Myocyte (in vitro differentiated cells): ENCODE data around the gene WNT7A. TPM values are rescaled to one million over a fixed set of nuclear protein-coding genes. Genes with fewer than 3 reads are reported as not detected.

Experiments used
- DNase-seq: peaks from one replicate; pipeline ENCODE4 v3.0.0-alpha.2; 2012; ENCODE audit warnings: low read depth
- total RNA-seq: library from RNA; depleted of rRNA; stranded (reverse); fragments of >200 nt; gene quantifications from 2 replicates; pipeline ENCODE4 v1.2.3, GENCODE V29; 2014

The WNT7A gene
- total RNA-seq, 1 donor from 2014 or later = not detected

DNA sequence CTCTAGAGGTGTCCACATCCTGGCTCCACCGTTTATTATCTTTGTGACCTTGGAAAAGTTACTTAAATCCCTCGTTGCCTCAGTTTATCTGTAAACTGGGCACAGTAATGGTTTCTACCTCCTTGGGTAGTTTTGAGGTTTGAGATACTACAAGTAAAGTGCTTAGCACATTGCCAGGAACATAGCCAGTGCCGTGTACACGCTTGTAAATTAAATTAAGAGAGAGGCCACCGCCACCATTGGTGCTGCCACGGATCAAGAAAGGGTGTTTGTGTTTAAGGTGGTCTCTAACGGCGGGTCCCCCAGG is 5.8 kb upstream of the WNT7A start:
- DNase-seq = no peak

DNA sequence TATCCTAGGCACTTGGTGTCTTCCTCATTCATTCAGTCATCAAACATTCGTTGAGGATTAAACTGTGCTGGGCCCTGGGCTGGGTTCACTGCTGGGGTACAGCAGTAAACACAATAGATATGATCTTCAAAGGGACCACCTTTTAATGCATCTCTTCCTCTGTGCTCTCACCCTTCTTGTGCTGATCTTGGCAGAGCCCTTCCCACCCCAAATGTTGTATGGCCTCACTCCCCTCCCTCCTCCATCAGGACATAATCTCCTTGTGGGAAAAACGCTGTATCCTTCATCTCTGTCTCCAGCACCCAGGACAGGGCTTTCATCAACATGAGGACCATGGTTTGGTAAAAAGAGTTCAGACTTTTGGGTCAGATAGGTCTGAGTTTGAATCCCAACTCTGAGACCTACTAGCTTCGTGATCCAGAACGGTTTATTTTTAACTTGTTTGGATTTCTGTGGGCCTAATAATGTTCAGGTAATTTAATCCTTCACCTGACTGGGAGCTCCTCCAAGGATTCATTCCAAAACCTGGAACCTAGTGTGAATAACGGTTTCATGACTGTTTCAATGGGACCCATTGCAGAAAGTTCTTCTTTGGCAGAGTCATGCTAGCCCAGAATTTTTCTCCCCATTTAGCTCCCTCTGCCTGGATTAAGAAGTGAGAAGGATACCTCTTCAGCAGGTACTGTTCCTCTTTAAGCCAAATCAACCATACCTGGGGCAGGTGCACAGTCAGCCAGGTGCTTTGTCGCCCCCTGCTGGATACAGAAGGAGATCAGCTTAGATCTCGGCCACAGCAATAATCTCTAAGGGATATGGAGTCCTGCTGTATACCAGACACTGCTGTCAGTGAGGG is 5.2 kb upstream of the WNT7A start:
- DNase-seq = no peak

DNA sequence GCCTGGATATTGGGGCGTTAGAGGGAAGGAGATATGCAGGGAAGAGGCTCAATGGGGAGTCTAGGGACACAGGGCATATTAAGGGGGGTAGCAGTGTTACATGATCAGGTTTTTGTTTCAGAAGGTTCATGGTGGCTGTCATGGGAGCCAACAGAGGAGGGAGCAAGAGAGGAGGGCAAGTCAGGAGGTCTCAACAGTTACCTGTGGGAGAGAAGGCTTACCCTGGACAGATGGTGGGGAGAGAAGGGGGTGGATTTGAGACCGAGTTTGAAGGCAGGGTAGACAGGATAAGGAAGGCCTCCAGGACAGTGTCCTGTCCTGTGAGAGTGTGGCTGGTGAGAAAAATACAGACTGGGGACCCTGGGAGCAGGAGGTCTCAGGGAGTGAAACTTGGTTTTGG is 3.8 kb upstream of the WNT7A start:
- no peak for DNase-seq

DNA sequence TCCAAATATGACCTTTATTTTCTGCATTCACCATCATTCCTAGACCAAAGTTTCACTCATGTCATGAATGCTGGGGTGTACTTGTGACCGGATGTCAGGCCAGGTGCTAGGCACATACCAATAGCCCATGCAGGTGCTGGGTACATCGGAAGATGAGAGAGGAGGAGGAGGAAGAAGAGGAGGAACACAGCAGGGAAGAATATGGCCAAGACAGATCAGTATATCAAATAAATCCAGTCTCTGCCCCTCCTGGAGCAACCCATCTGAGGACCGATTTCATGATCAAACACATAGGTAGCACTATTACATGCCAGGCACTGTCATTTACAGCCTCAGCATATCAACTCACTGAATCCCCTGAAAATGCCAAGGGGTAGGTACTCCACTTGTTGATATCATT is 3.0 kb upstream of the WNT7A start:
- DNase-seq = no peak

DNA sequence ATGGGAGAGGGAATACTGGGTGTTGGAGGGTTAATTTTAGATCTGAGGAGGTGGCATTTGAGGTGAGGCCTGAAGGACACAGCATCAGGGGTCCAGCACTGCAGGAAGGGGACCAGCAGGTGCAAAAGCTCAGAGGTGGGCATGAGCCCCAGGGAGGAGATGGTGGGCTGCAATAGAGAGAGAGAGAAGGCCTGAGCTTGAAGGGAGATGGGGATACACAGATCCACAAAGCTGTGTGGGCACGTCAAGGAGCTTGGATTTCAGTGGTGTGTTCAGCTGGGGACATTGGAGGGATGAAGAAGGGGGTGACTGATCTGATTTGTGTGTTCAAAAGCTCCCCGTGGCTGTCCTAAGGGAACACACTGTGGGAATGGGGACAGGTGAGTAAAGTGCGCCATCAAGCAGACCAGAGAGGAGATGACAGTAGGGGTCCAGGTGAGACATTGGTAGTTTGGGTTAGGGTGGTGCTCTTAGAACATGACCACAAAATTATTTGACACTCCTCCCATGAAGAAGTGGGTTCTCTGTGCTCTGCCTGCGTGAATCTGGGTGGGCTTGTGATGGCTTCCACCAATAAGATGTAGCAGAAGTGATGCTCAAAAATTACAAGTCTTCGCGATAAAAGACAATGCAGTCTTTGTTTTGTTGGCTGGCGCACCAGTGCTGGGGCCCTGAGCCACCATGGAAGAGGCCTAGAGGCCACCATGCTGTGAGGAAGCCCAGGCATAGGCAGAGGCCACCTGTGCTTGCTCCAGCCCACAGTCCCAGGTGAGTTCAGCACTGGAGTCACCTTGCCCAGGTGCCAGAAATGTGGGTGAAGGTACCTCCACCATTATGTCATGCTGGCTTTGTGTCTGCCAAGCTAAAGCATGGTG is 1.9 kb upstream of the WNT7A start:
- DNase-seq = no peak

DNA sequence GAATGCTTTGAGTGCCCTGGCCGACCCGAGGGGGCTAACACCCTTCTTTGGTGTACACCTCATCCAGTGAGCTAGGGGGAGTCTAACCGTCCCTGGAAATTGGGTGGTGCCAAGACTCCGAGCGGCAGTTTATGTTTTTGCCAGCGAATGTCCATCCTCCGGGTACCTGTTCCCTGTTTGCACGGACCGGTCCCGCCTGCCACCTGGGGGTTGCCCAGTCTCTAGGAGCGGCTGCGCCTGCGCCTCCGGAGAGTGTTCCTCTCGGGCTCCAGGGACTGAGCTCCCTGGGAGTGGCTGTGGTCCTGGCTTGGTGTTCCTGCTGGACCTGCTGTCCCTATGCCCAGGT is 913 bp upstream of the WNT7A start:
- no peak for DNase-seq

DNA sequence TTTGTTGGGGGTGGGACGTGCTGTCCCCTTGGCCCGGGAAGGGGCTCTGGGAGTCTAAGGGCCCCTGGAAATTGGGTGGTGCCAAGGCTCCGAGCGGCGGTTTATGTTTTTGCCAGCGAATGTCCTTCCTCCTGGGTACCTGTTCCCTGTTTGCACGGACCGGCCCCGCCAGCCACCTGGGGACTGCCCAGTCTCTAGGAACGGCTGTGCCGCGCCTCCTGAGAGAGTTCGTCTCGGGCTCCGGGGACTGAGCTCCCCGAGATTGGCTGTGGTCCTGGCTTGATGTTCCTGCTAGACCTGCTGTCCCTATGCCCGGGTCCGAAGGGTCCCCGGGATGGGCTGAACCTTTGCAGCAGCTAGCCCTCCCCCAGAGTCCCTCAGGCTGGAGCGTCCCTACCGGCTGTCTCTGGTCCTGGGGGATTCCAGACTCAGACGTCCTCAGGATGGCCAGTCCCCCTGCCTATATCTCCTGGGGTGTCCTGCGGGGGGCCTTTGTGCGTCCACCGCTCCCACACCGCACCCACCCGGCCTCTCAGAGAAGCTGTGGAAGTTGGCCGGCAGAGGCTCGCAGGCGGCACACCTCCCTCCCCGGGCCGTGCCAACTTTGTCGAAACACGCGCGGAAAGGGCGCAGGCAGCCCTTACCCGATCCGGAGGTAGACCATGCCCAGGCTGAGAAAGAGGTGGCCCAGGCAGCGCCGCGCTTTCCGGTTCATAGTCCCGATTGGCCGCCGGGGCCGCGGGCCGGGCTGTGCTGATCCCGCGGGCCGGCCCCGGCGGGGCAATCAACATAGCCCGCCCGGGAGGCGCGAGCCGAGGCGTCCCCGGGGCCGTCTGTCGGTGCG is 547 bp downstream of the WNT7A start:
- no peak for DNase-seq

DNA sequence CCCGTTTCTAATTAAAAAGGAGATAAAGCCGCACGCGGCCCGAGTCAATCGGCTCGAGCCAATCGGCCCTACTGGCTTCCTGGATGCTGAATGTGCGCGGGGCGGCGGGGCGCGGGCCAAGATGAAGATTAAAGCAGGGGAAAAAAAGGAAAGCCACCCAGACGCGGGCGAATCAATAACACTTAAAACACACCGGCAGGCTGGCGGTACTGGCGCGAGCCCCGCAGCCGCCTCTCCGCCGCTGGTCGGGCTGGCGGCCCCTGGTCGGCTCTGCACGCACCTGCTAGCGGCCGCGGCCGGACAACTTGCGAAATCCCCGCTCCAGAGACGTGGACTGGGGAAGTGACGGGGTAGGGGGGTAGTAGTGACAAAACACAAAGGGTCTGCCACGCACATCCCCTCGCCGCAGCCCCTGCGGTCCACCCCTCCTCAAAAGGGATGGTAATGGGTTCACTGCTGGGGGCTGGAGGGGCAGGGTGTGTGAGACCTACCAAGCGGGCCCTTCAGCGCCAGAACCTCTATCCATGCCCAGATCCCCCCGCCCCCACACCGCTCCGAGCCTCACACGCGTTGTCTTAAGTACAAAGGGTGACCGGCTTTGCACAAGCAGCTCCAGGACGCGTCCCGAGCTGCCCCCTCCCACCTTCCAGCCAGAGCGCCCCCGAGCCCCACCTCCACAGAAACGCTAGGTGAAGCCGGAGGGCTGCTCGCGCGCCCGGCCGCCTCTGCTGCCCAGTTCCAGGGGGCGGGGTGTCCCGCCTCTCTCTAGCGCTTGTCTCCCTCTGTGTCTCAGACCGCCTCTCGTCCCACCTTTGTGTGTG is 1.4 kb downstream of the WNT7A start:
- no peak for DNase-seq

DNA sequence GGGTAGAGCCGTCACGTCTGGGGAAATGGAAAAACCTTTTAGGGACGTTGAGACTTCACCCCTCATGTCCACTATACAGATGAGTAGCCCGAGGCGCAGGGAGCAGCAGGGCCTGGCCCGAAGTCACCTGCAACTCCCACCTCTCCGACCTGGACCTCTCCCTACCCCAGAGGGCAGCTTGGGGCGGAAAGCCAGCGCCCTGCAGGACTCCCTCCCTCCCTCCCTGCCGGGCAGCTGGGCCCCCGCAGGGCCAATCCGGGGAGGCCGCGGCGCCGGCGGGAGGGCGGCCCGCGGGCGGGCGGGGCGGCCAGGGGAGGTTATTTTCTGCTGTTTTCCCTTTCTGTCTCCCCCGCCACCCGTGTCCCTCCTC is 2.0 kb downstream of the WNT7A start:
- DNase-seq = no peak

DNA sequence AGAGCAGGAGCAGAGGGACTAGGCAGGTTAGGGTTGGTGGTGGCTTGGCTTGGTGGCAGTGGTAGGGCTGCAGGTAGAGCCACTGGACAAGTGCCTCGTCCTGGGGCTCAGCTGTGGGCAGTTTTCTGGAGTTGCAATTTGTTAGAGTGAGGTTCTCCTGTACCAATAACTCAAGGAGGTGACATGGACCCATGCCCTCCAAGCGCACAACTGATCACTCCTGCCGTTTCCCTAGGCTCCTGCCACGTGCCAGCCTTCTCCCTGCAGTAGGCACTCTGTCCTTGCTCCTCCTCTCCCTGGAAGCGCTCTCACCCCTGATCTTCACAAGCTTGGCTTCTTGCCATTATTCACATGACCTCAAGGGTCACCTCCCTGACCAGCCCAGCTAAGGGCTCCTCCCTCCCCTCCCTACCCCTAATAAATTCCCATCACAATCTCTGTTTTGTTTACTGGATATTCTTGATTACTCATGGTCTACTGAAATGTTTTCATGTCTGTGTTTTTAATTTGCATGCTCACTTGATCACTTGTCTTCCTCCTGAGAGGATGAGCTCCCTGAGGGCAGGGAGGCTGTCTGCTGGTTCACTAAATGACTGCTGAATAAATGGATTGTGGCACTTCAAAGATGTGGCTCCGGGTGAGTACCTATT is 3.3 kb downstream of the WNT7A start:
- no peak for DNase-seq

DNA sequence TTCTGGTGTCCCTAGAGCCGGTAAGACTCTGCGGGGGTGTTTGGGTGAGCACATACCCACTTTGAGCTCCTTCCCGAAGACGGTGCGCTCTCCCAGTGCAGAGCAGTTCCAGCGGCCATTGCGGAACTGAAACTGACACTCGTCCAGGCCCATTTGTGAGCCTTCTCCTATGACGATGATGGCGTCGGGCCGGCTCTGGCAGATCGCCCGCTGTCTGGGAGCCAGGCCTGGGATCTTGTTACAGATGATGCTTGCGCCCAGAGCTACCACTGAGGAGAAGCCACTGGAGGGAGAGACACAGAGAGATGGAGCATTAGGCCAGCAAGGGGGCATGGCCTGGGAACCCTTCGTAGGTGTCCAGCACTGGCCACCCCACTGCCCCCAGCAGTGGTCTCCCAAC is 5.0 kb downstream of the WNT7A start:
- DNase-seq = no peak

DNA sequence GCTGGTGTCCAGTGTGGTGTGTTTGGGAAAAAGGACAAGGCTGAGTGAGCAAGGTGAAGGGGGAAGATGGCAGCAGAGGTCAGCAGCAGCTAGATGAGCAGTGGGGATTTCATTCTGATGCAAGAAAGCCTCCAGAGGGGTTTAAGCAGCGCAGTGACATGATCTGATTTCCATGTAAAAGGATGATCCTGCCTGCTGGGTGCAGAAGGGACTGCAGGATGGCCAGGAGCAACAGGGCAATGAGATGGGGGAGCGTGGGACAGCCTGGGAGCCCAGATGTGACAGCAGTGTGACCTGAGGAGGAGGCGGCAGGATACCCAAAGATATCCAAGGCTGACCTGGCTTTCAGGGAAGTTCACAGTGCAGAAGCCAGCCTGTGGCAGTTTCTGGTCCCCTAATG is 6.1 kb downstream of the WNT7A start:
- no peak for DNase-seq

DNA sequence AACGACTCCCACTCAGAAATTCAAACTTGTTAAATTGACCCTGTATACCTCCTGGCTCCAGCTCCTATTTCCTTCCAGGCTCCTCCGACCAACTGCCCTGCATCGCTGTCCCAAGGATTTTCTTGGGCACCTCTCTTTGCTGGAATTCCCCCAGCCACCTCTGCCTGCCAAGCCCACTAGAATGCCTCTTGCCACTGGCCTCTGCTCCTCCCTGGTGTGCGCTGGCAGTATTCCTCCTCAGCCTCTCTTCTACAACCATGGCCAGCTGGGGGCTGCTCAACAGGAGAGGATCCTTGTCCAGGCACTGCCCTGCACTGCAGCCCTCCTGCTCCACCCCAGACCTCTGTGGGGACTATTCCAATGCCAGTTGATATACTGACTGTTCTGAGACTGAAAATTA is 7.4 kb downstream of the WNT7A start:
- no peak for DNase-seq

DNA sequence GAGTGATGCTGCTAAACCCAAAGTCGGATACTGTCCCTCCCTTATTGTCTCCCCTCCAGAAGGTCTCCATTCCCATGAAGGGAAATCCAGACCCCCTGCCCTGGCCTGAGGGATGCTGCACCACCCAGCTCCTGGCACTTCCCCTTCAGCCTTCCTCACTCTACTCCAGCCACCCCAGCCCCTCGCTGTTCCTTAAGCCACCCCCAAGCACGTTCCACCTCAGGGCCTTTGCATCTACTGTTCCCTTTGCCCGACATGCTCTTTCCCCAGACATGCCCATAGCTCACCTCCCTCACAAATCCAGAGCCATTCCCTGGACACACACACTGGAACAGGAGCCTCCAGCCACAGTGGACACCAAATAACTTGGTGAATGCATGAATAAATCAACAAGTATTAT is 8.1 kb downstream of the WNT7A start:
- DNase-seq = no peak

DNA sequence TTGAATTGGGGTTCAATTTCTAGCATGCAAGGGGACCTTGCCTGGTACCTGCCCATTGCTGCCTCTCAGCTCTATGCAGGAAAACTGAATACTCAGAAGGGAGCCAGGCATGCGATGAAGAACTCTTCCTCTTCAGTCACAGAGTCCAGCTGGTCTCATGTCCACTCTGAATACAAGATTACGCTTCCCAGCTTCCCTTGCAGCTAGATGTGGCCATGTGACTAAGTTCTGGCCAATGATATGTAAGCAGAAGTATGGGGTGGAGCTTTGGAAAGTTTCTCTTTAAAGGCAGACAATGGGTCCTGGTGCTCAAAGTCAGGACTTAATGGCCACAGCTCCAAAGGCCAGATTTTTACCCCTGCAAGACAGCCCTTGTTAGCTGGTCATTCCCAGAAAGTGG is 9.0 kb downstream of the WNT7A start:
- DNase-seq = no peak

DNA sequence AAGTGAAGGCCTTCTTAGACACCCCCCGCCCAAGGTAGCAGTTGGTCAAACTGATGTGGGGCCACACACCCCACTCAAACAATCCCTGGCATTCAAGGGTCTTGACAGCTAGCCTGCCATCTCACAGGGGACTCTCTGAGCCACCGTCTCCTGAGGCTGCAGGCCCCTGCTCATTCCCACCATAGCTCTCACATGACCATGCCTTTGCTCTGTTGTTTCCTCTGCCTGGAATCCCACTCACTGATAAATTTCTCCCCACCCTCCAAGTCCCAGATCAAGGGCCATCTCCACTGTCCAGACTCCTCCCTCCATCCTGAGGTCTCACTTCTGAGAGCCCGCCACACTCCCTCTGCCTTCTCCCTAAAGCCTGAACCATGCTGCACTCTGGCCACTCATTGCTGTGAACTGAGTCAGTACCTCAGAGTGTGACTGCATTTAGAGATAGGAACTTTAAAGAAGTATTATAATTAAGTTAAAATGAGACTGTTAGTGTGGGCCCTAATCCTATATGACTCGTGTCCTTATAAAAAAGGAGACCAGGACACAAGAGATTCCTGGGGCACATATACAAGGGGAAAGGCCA is 10.0 kb downstream of the WNT7A start:
- DNase-seq = no peak

DNA sequence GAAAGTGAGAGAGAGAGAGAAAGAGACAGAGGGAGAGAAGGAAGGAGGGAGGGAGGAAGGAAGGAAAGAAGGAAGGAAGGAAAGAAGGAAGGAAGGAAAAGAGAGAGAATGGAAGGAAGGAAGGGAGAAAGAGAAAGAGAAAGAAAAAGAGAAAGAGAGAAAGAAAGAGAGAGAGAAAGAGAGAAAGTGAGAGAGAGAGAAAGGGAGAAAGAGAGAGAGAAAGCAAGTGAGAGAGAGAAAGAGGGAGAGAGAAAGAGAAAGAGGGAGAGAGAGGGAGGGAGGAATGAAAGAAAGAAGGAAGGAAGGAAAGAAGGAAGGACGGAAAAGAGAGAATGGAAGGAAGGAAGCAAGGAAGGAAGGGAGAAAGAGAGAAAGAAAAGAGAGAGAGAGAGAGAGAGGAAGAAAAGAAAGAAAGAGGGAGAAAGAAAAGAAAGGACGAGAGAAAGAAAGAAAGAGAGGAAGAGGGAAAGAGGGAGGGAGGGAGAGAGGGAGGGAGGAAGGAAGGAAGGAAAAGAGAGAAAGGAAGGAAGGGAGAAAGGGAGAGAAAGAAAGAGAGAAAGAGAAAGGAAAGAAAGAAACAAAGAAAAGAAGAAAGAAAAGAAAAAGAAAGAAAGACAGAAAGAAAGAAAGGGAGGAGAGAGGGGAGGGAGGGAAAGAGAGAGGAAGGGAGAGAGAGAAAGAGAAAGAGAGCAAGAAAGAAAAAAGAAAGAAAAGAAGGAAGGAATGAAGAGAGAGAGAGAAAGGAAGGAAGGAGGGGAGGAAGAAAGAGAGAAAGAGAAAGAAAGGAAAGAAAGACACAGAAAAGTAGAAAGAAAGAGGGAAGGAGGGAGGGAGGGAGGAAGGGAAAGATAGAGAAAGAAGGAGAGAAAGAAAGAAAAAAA is 10.8 kb downstream of the WNT7A start:
- no peak for DNase-seq

DNA sequence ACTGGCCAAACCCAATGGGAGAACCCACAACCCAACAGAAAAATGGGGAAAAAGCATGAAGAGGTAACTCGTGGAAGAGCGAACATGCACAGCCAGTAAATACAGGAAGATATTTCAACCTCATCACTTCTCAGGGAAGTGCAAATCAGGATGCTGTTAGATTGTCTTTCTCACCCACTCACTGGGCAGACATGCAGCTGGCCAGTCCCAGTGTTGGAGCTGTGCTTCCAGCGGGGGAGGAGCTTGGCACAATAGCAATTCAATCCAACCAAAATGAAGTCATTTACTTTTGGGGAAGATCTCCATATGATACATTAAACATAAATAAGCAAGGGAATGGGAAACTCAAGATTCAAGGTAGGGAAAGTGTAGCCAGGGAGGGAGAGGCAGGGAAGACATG is 12.1 kb downstream of the WNT7A start:
- DNase-seq = no peak
